Kidney capillary endothelial cell (primary cell): Measurements from ENCODE around the gene POR.
"Not testable (repeated sequence)": the region's sequence is repeated elsewhere in the genome, so short reads cannot be mapped to it uniquely, and the experiment has no call there.

Experiments used
- DNase-seq: peaks from one replicate; pipeline ENCODE4 v3.0.0-alpha.2; 2018; ENCODE audit warnings: low spot score

Gene POR

DNA sequence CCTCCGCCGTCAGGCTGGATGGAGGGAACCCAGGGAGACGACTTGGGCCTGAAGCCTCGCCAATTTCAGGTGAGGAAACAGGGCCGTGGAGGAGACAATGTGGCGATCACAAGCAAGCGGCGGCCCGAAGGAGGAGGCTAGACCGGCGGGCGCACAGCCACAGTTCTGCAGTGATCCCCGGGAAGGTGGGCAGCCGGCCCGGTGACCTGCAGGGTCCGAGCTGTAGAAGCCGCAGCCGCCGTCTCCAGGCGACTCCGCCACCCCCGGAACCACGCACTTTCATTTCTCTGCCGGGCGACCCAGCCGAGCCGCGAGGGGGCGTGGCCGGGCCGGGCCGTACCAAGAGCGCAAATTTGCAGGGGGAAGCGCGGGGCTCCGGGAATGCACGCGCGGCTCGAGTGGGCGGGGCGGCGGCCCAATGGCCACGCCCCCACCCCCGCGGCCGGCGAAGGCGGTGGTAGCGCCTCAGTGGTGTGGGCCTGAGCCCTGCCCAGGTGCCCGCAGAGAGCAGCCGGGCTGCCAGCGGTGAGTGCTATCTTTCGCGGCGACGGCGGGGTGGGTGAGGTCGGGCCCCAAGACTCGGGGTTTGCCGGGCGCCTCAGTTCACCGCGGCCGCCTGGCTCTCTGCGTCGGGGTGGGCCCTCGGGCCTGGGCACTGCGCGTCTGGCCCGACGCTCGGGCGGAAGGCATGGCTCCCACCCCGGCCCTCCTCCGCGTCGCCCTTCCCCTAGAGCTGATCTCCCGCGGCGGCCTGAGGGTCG is at the start of gene POR:
Gene POR, plus strand, starts transcription at position 501 of the 761 bp plus-strand sequence. CDS start 38,847 bp downstream, outside the sequence.
- peak; percentile 87 for DNase-seq

- DNase-seq = no peak
Measured at GRCh38 chr7:75866114-75866488, 48.9 kb upstream of the POR start.

- peak; percentile 47 for DNase-seq
Measured at GRCh38 chr7:75866489-75867389, 48.2 kb upstream of the POR start.

- DNase-seq = no peak
Measured at GRCh38 chr7:75867390-75867717, 47.6 kb upstream of the POR start.

DNA sequence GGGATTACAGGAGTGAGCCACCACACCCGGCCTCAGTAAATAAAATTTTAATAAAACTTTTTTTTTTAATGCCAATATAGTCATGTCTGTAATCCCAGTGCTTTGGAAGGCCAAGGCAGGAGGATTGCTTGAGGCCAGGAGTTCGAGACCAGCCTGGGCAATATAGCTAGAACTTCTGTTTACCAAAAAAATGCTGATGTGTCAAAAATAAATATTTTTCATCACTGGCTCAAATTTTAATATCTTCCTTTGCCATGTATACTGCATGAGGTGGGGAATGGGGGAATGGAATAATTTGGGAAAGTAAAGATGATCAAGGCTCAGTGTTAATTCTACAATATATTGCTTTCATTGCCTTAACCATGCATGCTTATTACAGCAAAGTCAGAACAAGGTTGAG is 46.8 kb upstream of the POR start:
- no peak for DNase-seq

GRCh38 chr7:75869776-75870379 is 45.1 kb upstream of the POR start:
- DNase-seq = no peak

DNA sequence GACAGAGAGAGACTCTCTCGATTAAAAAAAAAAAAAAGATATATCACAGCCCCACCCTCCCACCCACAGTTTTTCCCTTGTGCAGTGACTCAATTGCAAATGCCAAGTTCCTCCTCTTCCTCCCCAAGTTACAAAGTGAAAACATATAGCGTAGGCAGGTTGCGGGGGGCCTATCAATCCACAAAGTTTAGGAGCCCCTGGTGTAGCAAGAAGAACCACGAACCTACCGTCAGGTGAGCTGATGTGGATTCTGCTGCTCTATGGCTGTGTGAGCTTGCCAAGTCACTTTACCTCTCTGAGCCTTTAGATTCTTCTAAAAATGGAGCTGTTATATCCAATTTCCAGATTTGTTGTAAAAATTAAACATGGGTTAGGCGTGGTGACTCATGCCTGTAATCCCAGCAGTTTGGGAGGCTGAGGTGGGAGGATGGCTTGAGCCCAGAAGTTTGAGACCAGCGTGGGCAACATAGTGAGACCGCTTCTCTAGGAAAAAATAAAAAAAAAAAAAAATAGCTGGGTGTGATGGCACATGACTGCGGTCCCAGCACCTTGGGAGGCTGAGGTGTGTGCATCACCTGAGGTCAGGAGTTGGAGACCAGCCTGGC is 44.3 kb upstream of the POR start:
- DNase-seq = no peak

DNA sequence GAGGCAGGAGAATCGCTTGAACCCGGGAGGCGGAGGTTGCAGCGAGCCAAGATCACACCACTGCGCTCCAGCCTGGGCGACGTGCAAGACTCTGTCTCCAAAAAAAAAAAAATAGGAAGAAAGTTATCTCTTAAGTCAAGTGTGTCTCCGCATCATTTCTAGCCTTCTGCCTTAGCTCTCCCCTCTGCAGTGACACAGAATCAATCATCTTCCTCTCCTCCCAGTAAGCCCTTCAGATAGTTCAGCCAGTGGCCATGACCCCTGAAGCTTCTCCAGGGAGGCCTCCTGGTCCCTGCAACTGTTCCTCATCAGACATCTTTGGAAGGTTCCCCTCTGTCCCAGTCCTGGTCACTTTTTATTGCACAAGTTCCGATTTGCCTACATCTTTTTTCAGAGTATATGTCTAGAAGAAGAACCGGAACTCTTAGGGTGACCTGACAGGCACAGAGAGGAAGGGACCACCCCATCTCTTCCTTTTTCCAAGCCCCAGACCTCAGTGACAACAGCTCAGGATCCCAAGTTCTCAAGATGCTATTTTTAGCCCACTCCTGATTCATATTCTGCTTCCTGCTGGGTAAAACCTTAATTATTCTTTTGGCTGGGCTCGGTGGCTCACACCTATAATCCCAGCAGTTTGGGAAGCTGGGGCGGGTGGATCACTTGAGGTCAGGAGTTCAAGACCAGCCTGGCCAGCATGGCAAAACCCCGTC is 42.7 kb upstream of the POR start:
- peak; percentile 69 for DNase-seq

DNA sequence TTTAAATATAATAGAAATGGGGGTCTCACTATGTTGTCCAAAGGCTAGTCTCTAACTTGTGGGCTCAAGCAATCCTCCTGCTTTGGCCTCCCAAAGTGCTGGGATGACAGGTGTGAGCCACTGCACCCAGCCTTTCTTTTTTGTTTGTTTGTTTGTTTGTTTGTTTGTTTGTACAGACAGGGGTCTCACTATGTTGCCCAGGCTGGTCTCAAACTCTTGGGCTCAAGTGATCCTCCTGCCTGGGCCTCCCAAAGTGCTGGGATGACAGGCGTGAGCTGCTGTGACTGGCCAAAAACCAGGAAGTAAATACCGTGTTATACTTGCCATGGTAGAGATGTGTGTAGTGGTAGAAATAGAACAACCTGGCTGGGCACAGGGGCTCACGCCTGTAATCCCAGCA is 40.8 kb upstream of the POR start:
- DNase-seq = not testable (repeated sequence)

DNA sequence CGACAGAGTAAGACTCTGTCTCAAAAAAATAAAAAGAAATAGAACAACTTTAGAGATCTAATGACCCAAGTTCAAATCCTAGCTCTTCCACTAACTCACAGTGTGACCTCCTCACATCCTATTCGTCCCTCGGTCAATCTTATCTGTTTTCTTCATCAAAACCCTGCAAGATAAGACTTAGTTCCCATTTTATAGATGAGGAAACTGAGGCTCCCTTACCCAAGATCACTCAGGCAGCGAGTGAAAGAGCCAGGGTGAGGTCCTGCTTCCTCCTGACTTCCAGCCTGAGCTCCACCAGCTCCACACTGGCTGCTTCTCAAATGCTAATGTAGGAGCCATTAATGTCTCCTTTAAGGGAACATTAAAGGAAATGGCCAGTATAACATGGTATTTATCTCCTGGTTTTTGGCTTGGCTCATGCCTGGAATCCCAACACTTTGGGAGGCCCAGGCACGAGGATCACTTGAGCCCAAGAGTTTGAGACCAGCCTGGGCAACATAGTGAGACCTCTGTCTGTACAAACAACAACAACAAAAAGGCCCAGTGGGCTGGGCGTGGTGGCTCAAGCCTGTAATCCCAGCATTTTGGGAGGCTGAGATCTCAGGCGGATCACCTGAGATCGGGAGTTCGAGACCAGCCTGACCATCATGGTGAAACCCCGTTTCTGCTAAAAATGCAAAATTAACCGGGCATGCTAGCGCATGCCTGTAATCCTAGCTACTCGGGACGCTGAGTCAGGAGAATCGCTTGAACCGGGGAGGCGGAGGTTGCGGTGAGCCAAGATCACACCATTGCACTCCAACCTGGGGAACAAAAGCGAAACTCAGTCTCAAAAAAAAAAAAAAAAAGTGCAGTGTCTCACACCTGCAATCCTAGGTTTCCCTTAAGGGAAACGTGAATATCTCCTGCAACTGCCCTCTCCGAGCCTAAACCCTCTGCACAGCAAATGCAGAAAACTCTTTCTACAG is 39.6 kb upstream of the POR start:
- DNase-seq = no peak

- DNase-seq = no peak
Measured at GRCh38 chr7:75876126-75876881, 38.7 kb upstream of the POR start.

GRCh38 chr7:75878312-75878768 is 36.6 kb upstream of the POR start:
- DNase-seq = no peak

- DNase-seq = peak; percentile 87
Measured at GRCh38 chr7:75878769-75879611, 36.0 kb upstream of the POR start, which contains the start of gene RHBDD2. TSS of gene RHBDD2 (plus strand) at chr7:75879034. CDS start at chr7:75879083, 49 bp downstream.

- DNase-seq = no peak
Measured at GRCh38 chr7:75879771-75880184, 35.2 kb upstream of the POR start.

DNA sequence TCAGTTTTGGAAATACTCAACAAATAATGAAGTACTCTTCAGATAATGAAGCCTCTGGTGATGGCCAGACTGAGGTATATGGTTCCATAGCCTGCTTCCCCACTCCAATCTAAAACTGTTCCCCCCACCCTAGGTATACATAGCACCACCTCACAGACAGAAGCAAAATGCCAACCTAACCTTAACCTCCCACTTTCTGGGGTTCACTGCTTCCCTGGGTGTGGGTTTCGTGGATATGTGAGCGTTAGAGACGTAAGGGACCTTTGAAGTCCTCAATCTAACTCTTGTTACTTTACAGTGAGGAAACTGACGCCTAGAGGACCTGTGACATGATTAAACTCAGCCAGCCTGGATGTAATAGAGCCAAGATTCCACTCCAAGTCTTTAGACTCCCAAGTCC is 34.7 kb upstream of the POR start:
- no peak for DNase-seq

DNA sequence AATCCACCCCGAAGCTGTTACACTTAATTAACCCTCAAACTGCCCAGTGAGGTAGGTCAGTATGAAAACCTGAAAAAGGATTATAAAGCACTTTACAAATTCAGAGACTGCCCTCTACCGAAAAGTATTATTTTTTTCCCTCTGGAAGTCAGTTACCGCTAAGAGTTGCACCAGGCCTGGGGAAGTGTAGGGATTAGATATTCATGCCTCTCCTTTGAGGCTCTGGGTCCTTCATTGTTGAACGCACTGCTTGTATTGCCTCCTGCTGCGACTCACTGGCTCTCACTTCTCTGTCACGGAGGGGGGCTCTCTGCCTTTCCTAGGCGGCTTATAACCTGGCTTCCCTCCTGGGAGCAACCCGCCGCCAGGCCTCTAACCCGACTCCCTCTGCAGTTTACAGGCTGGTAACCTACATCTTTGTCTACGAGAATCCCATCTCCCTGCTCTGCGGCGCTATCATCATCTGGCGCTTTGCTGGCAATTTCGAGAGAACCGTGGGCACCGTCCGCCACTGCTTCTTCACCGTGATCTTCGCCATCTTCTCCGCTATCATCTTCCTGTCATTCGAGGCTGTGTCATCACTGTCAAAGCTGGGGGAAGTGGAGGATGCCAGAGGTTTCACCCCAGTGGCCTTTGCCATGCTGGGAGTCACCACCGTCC is 33.4 kb upstream of the POR start:
- no peak for DNase-seq

DNA sequence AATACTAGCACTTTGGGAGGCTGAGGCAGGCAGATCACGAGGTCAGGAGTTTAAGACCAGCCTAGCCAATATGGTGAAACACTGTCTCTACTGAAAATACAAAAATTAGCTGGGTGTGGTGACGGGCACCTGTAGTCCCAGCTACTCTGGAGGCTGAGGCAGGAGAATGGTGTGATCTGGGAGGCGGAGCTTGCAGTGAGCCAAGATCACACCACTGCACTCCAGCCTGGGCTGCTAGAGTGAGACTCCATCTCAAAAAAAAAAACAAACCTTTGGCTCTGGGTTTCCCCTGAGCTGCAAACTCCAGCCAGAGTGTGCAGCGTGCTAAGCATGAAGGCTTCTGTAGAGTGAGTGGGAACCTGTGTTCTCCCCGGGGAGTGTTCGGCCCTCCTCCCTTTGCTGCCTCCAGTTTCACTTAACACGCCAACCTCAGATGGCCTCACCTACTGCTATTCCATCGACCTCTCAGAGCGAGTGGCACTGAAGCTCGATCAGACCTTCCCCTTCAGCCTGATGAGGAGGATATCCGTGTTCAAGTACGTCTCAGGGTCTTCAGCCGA is 31.6 kb upstream of the POR start:
- not testable (repeated sequence) for DNase-seq

GRCh38 chr7:75884476-75884875 is 30.5 kb upstream of the POR start:
- DNase-seq = no peak
